ENCODE data around the gene MRPL24. TPM values are rescaled to one million over a fixed set of nuclear protein-coding genes. Genes with fewer than 3 reads are reported as not detected.

Gene MRPL24
- total and polyA plus RNA-seq, 10 of the 15 experiments (the other 5 are each of a cell fraction or from before 2014, with no cell fraction given): 87.4 to 269 (median 134) TPM

- DNase-seq (ENCODE audit: low read depth, low spot score): no peak
- BruUV-seq (replicated peaks): TSS peak; percentile 63
- H3K4me1 ChIP-seq (ENCODE audit: control insufficient read depth, insufficient read depth, low read length): no peaks in the 10 kb centered on the region
- ChIA-PET SMC1A (ENCODE audit: uncharacterized antibody, unreplicated experiment) (interaction anchor here (2.0 to 2.2 kb wide), 2 partner anchors 11 to 177 kb away, joined by 6 to 15 read pairs; no protein-coding TSS in a partner anchor), POLR2A (interaction anchor here (0.6 to 1.6 kb wide), 3 partner anchors 11 to 14 kb away, joined by 3 to 11 read pairs (median 5); partner anchors contain the start of genes ISG20L2 and METTL25B), RAD21 (ENCODE audit: unreplicated experiment) (no interaction called here), CTCF (interaction anchor here (0.6 to 10.0 kb wide), 5 partner anchors 11 to 213 kb away, joined by 3 to 68 read pairs (median 4); no protein-coding TSS in a partner anchor)
- H3K79me2 ChIP-seq (ENCODE audit: control insufficient read depth, insufficient read depth, low read length): peaks cover under 1% of the 10 kb centered on the region; the same call in 1 of the 2 replicates
- in situ Hi-C loops (cut with MboI): no loop called here
- no peak for FAIRE-seq
- intact Hi-C loops (cut with micrococcal nuclease; ENCODE audit: unreplicated experiment): no loop called here
- ATAC-seq: no peak
- TF ChIP-seq SMAD5 (IDR thresholded peaks at IDR 0.05; ENCODE audit: low read depth) (no peak), YY1 (IDR thresholded peaks at IDR 0.05; ENCODE audit: low read depth, low read length) (no peak)
- peaks cover 0 to under 1% of the 10 kb centered on the region in 2 experiments; a peak in 2 of 4 replicates for H3K36me3 ChIP-seq (ENCODE audit: control insufficient read depth in 2 of 2, insufficient read depth in 2 of 2, low read length in 1 of 2)
- 90% methylated on average over 2 of the region's 3 CpGs for WGBS (ENCODE audit: insufficient coverage, insufficient replicate concordance, low lambda C conversion rate, missing lambda C conversion rate)
- H4K20me1 ChIP-seq (ENCODE audit: control insufficient read depth, insufficient read depth): no peaks in the 10 kb centered on the region
- no peak overlapping the region for H3K27ac ChIP-seq (ENCODE audit: control insufficient read depth, insufficient read depth)
- H3K4me2 ChIP-seq (ENCODE audit: control insufficient read depth, insufficient read depth): no peak overlapping the region
- H3K9ac ChIP-seq (ENCODE audit: control insufficient read depth, insufficient read depth, low read length): no peak overlapping the region
- H3K27me3 ChIP-seq (replicated peaks in 1 of 2; ENCODE audit: control insufficient read depth in 2 of 2, insufficient read depth in 2 of 2, low read length in 1 of 2): no peaks in the 10 kb centered on the region
- H3K4me3 ChIP-seq: no peak overlapping the region
- no peaks in the 10 kb centered on the region for H3K9me3 ChIP-seq (replicated peaks; ENCODE audit: control insufficient read depth, insufficient read depth, low read length)
- H2AFZ ChIP-seq (ENCODE audit: control insufficient read depth, low read depth, low read length): no peak overlapping the region
These were observed 26.1 kb downstream of the MRPL24 start for GRCh38 chr1:156714830-156715229.

DNA sequence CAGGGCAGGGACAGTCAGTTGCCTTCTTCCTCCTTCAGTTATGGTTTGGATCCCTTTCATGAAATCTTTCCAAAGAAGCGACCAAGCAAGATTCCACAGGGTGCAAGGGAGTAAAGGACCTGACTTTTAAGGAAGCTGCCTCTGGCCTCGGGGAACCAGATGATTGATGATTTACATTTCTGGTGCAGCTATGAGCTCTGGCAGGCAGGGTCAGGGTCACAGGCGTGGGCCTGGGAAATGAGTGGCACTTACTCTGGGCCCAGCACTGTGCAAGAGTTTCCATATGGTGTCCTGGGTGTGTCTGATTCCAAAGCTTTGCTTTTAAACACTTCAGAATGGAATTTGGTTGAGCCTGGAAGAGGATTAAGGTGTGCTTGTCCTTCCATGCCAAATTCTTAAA, 28.3 kb downstream of the MRPL24 start:
- H3K27ac ChIP-seq (ENCODE audit: control insufficient read depth, insufficient read depth): no peak overlapping the region
- H3K4me3 ChIP-seq: no peak overlapping the region
- no peaks in the 10 kb centered on the region for H3K27me3 ChIP-seq (replicated peaks in 1 of 2; ENCODE audit: control insufficient read depth in 2 of 2, insufficient read depth in 2 of 2, low read length in 1 of 2)
- H3K4me2 ChIP-seq (ENCODE audit: control insufficient read depth, insufficient read depth): no peak overlapping the region
- H3K36me3 ChIP-seq (ENCODE audit: control insufficient read depth in 2 of 2, insufficient read depth in 2 of 2, low read length in 1 of 2): no peaks in the 10 kb centered on the region; a peak in 2 of 4 replicates
- ChIA-PET CTCF (interaction anchor here (1.2 to 10.0 kb wide), 5 partner anchors 9 to 361 kb away, joined by 3 to 68 read pairs (median 5); no protein-coding TSS in a partner anchor), SMC1A (ENCODE audit: uncharacterized antibody, unreplicated experiment) (interaction anchor here (1.2 to 2.3 kb wide), 3 partner anchors 9 to 23 kb away, joined by 4 to 11 read pairs (median 4); no protein-coding TSS in a partner anchor), RAD21 (ENCODE audit: unreplicated experiment) (interaction anchor here (1.8 kb wide), 1 partner anchor 14 kb away, joined by 8 read pairs; no protein-coding TSS in a partner anchor), POLR2A (no interaction called here)
- DNase-seq (ENCODE audit: low read depth, low spot score) (no peak), FAIRE-seq (no peak), ATAC-seq (no peak)
- no peak overlapping the region for H3K9ac ChIP-seq (ENCODE audit: control insufficient read depth, insufficient read depth, low read length)
- no peaks in the 10 kb centered on the region for H4K20me1 ChIP-seq (ENCODE audit: control insufficient read depth, insufficient read depth)
- H3K4me1 ChIP-seq (ENCODE audit: control insufficient read depth, insufficient read depth, low read length): no peaks in the 10 kb centered on the region
- BruUV-seq (replicated peaks): no TSS peak
- no peaks in the 10 kb centered on the region for H3K79me2 ChIP-seq (ENCODE audit: control insufficient read depth, insufficient read depth, low read length)
- H3K9me3 ChIP-seq (replicated peaks; ENCODE audit: control insufficient read depth, insufficient read depth, low read length): no peaks in the 10 kb centered on the region
- WGBS (ENCODE audit: insufficient coverage, insufficient replicate concordance, low lambda C conversion rate, missing lambda C conversion rate): 75% methylated on average over 3 of the region's 3 CpGs
- in situ Hi-C loops (cut with MboI) (no loop called here), intact Hi-C loops (cut with micrococcal nuclease; ENCODE audit: unreplicated experiment) (no loop called here)
- H2AFZ ChIP-seq (ENCODE audit: control insufficient read depth, low read depth, low read length): no peak overlapping the region
- TF ChIP-seq NR2C1 (IDR thresholded peaks at IDR 0.05) (no peak), CBX3 (IDR thresholded peaks at IDR 0.05; ENCODE audit: borderline replicate concordance, low read depth) (no peak), BMI1 (IDR thresholded peaks at IDR 0.05; ENCODE audit: borderline replicate concordance) (no peak), ZNF217 (IDR thresholded peaks at IDR 0.05) (no peak), MXI1 (IDR thresholded peaks at IDR 0.05; ENCODE audit: low read depth, low read length) (no peak), RAD51 (IDR thresholded peaks at IDR 0.05) (no peak), BACH1 (IDR thresholded peaks at IDR 0.05; ENCODE audit: borderline replicate concordance) (no peak)
- TF ChIP-seq, protein P1, sequence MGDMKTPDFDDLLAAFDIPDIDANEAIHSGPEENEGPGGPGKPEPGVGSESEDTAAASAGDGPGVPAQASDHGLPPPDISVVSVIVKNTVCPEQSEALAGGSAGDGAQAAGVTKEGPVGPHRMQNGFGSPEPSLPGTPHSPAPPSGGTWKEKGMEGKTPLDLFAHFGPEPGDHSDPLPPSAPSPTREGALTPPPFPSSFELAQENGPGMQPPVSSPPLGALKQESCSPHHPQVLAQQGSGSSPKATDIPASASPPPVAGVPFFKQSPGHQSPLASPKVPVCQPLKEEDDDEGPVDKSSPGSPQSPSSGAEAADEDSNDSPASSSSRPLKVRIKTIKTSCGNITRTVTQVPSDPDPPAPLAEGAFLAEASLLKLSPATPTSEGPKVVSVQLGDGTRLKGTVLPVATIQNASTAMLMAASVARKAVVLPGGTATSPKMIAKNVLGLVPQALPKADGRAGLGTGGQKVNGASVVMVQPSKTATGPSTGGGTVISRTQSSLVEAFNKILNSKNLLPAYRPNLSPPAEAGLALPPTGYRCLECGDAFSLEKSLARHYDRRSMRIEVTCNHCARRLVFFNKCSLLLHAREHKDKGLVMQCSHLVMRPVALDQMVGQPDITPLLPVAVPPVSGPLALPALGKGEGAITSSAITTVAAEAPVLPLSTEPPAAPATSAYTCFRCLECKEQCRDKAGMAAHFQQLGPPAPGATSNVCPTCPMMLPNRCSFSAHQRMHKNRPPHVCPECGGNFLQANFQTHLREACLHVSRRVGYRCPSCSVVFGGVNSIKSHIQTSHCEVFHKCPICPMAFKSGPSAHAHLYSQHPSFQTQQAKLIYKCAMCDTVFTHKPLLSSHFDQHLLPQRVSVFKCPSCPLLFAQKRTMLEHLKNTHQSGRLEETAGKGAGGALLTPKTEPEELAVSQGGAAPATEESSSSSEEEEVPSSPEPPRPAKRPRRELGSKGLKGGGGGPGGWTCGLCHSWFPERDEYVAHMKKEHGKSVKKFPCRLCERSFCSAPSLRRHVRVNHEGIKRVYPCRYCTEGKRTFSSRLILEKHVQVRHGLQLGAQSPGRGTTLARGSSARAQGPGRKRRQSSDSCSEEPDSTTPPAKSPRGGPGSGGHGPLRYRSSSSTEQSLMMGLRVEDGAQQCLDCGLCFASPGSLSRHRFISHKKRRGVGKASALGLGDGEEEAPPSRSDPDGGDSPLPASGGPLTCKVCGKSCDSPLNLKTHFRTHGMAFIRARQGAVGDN (IDR thresholded peaks at IDR 0.05): no peak
